A549 (cell line): ENCODE data around the gene DPPA5. TPM values are rescaled to one million over a fixed set of nuclear protein-coding genes. Genes with fewer than 3 reads are reported as not detected.

Source experiments
- ATAC-seq, 2 experiments: fragments of 200-7000 bp in 1 of 2; fragments of >200 bp in 1 of 2; cut with Nextera tagmentation in 1 of 2; cut with Tn5 transposase in 1 of 2; 3 replicates each; pipeline versions ENCODE4 v1.8.0 to v1.9.1; 2018 to 2020; ENCODE audit warnings: mild to moderate bottlenecking in 1 of 2, moderate library complexity in 1 of 2
- CTCF ChIA-PET: fragments of 300-600 bp; sonication (Branson Sonifier 250); formaldehyde crosslinking; extraction: SDS; loops from one replicate; lab custom pipeline; 2021; ENCODE audit warnings: antibody characterized with exemption, inconsistent platforms; lab: Yijun Ruan, JAX
- POLR2A ChIA-PET: fragments of 350-600 bp; formaldehyde crosslinking; extraction: SDS; loops from one replicate; lab custom pipeline; 2021; ENCODE audit warnings: antibody characterized with exemption, inconsistent platforms; lab: Yijun Ruan, JAX
- DNase-seq, 2 experiments: peaks; one replicate each; pipeline versions ENCODE4 v3.0.0 to v3.0.0-alpha.2; 2011 to 2016; ENCODE audit warnings: low read depth in 1 of 2, low spot score in 1 of 2
- FAIRE-seq: peaks from 2 replicates; lab custom pipeline; 2011; peaks lifted over from hg19 to GRCh38; lab: Jason Lieb, UNC
- H3K27ac ChIP-seq, 2 experiments: fragments of >200 bp; sonication (Bioruptor Twin); formaldehyde crosslinking; 3 replicates each; pipeline ENCODE4 v1.5.1; 2016 to 2017
- H3K4me1 ChIP-seq: fragments of >200 bp; sonication (Bioruptor Twin); formaldehyde crosslinking; 3 replicates; pipeline ENCODE4 v1.6.1; 2016
- H3K4me2 ChIP-seq: fragments of >200 bp; sonication (Bioruptor Twin); formaldehyde crosslinking; 3 replicates; pipeline ENCODE4 v1.6.1; 2016
- H3K4me3 ChIP-seq: fragments of >200 bp; sonication (Bioruptor Twin); formaldehyde crosslinking; 3 replicates; pipeline ENCODE4 v1.5.1; 2016
- H3K9me3 ChIP-seq: fragments of >200 bp; sonication (Bioruptor Twin); formaldehyde crosslinking; 3 replicates; pipeline ENCODE4 v1.6.1; 2016
- BCL3 ChIP-seq: fragments of >200 bp; sonication (Bioruptor Twin); formaldehyde crosslinking; IDR thresholded peaks from 3 replicates; pipeline ENCODE4 v1.6.1; 2016
- CEBPB ChIP-seq, 2 experiments: fragments of >200 bp in 1 of 2; sonication (Bioruptor Twin) in 1 of 2; formaldehyde crosslinking in 1 of 2; IDR thresholded peaks; 2 replicates each; pipeline ENCODE4 v1.6.1; 2012 to 2016
- CHD2 ChIP-seq: fragments of 150-350 bp; IDR thresholded peaks from 2 replicates; pipeline ENCODE4 v1.6.1; 2014; ENCODE audit warnings: low read length; ENCODE audit not compliant: partially characterized antibody
- CTCF ChIP-seq: fragments of >200 bp; sonication (Bioruptor Twin); formaldehyde crosslinking; IDR thresholded peaks from 3 replicates; pipeline ENCODE4 v1.5.1; 2016
- EHF ChIP-seq: fragments of 250-450 bp; sonication (Bioruptor Pico); IDR thresholded peaks from 2 replicates; pipeline ENCODE4 v1.5.0; 2020; ENCODE audit warnings: mild to moderate bottlenecking
- EP300 ChIP-seq, 2 experiments: fragments of >200 bp; sonication (Bioruptor Twin); formaldehyde crosslinking; IDR thresholded peaks; 2 replicates in 1 of 2; 3 replicates in 1 of 2; pipeline ENCODE4 v1.6.1; 2016 to 2017
- FOSB ChIP-seq: fragments of 250-450 bp; sonication (Bioruptor Pico); IDR thresholded peaks from 2 replicates; pipeline ENCODE4 v1.5.0; 2020; ENCODE audit warnings: mild to moderate bottlenecking, moderate library complexity
- HEYL ChIP-seq: fragments of 250-450 bp; sonication (Bioruptor Pico); IDR thresholded peaks from 2 replicates; pipeline ENCODE4 v1.8.0; 2021; ENCODE audit warnings: mild to moderate bottlenecking, moderate library complexity
- JUNB ChIP-seq: fragments of >200 bp; sonication (Bioruptor Twin); formaldehyde crosslinking; IDR thresholded peaks from 2 replicates; pipeline ENCODE4 v1.6.1; 2016
- KDM1A ChIP-seq: fragments of 200-600 bp; sonication (generic); IDR thresholded peaks from 2 replicates; pipeline ENCODE4 v1.6.1; 2016; ENCODE audit warnings: low read depth, mild to moderate bottlenecking
- KDM5A ChIP-seq: fragments of 200-600 bp; sonication (generic); IDR thresholded peaks from 2 replicates; pipeline ENCODE4 v1.6.1; 2016; ENCODE audit warnings: antibody characterized with exemption, mild to moderate bottlenecking
- MYC ChIP-seq: IDR thresholded peaks from 2 replicates; pipeline ENCODE4 v1.6.1; 2012; ENCODE audit warnings: mild to moderate bottlenecking, inconsistent platforms, low read length, improper control_type of control experiment, borderline replicate concordance
- POLR2AphosphoS2 ChIP-seq: conservative IDR thresholded peaks from 2 replicates; pipeline ENCODE4 v1.6.1; 2012; ENCODE audit warnings: low read length, improper control_type of control experiment, inconsistent platforms
- RNF2 ChIP-seq: fragments of 200-600 bp; sonication (generic); IDR thresholded peaks from 2 replicates; pipeline ENCODE4 v1.6.1; 2016; ENCODE audit warnings: low read depth, mild to moderate bottlenecking, antibody characterized with exemption, moderate library complexity, borderline replicate concordance
- TP53 ChIP-seq: fragments of 250-450 bp; sonication (Bioruptor Pico); IDR thresholded peaks from 2 replicates; pipeline ENCODE4 v1.5.0; 2021; ENCODE audit warnings: mild to moderate bottlenecking, moderate library complexity
- ZNF302 ChIP-seq: fragments of 250-450 bp; sonication (Bioruptor Pico); IDR thresholded peaks from 2 replicates; pipeline ENCODE4 v1.9.0; 2021; ENCODE audit warnings: inconsistent platforms, mild to moderate bottlenecking, moderate library complexity
- WGBS: methylation state at CpG from one replicate; pipeline ENCODE4 v1.1.6; 2017; ENCODE audit errors: missing lambda C conversion rate; 5-methylcytosine and 5-hydroxymethylcytosine counted together
- polyA plus RNA-seq, 4 experiments: library from polyadenylated mRNA; depleted of rRNA in 3 of 4; stranded (reverse); fragments of >200 nt; fragmentation: RNase III in 1 of 4; extraction: RNeasy Plus Mini Kit Qiagen cat#74134 plus additional on column Dnase treatment in 1 of 4; gene quantifications; 2 replicates in 3 of 4; 3 replicates in 1 of 4; pipeline ENCODE4 v1.2.3, GENCODE V29; 2011 to 2017
- TF ChIP-seq, protein P1 (sequence below): fragments of 200-600 bp; sonication (generic); IDR thresholded peaks from 2 replicates; pipeline ENCODE4 v1.6.1; 2016; ENCODE audit warnings: antibody characterized with exemption, mild to moderate bottlenecking, moderate library complexity
- TF ChIP-seq, protein P2 (sequence below): fragments of 250-450 bp; sonication (Bioruptor Pico); IDR thresholded peaks from 2 replicates; pipeline ENCODE4 v1.5.0; 2020; ENCODE audit warnings: low read depth, mild to moderate bottlenecking, moderate library complexity

The DPPA5 gene
- polyA plus RNA-seq, 2 of the 4 experiments (the other 2 are of a cell fraction), result not detected

DNA sequence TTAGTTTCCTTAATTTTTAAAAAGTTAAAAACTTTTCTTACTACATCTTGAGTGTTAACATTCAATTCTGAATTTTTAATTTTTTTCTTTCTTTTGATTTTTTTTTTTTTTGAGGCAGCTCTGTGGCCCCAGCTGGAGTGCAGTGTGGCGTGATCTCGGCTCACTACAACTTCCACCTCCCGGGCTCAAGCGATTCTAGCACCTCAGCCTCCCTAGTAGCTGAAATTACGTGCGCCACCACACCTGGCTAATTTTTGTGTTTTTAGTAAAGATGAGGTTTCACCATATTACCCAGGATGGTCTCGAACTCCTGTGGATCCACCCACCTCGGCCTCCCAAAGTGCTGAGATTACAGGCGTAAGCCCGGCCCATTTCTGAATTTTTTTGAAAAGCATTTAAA is 41.8 kb upstream of the DPPA5 start (continued):
- no peak for TF ChIP-seq BCL3
- no peak for TF ChIP-seq KDM1A

GRCh38 chr6:73394577-73395354 is 40.7 kb upstream of the DPPA5 start, which contains the start of gene DDX43:
Gene DDX43 (plus strand): TSS chr6:73394828. CDS start chr6:73394906, 78 bp downstream.
- Histone ChIP-seq H3K4me1 (0 out of 3 replicates have a peak, but pooled peaks cover 2% of the 10 kb centered on the region), H3K27ac (no peak within 1 kb of the TSS), H3K4me3 (no peak within 1 kb of the TSS), H3K9me3 (no peaks in the 10 kb centered on the region), H3K4me2 (no peak within 1 kb of the TSS)
- no peak for ATAC-seq
- POLR2A ChIA-PET, result no interaction called here
- no peak for FAIRE-seq
- DNase-seq, result no peak
- no peak for TF ChIP-seq CTCF
- TF ChIP-seq EP300 (IDR thresholded peaks at IDR 0.05), result no peak
- TF ChIP-seq RNF2, result no peak
- TF ChIP-seq ZNF302 (CRISPR knock-in tag), result no peak
- TF ChIP-seq CHD2, result no peak
- no peak for TF ChIP-seq EHF
- TF ChIP-seq TP53 (CRISPR knock-in tag), result no peak
- TF ChIP-seq CEBPB (IDR thresholded peaks at IDR 0.05), result no peak
- TF ChIP-seq MYC, result no peak
- TF ChIP-seq, protein P1, sequence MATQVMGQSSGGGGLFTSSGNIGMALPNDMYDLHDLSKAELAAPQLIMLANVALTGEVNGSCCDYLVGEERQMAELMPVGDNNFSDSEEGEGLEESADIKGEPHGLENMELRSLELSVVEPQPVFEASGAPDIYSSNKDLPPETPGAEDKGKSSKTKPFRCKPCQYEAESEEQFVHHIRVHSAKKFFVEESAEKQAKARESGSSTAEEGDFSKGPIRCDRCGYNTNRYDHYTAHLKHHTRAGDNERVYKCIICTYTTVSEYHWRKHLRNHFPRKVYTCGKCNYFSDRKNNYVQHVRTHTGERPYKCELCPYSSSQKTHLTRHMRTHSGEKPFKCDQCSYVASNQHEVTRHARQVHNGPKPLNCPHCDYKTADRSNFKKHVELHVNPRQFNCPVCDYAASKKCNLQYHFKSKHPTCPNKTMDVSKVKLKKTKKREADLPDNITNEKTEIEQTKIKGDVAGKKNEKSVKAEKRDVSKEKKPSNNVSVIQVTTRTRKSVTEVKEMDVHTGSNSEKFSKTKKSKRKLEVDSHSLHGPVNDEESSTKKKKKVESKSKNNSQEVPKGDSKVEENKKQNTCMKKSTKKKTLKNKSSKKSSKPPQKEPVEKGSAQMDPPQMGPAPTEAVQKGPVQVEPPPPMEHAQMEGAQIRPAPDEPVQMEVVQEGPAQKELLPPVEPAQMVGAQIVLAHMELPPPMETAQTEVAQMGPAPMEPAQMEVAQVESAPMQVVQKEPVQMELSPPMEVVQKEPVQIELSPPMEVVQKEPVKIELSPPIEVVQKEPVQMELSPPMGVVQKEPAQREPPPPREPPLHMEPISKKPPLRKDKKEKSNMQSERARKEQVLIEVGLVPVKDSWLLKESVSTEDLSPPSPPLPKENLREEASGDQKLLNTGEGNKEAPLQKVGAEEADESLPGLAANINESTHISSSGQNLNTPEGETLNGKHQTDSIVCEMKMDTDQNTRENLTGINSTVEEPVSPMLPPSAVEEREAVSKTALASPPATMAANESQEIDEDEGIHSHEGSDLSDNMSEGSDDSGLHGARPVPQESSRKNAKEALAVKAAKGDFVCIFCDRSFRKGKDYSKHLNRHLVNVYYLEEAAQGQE, result no peak
- TF ChIP-seq JUNB, result no peak
- TF ChIP-seq POLR2AphosphoS2, result no peak
- TF ChIP-seq KDM5A, result no peak
- no peak for TF ChIP-seq FOSB (CRISPR knock-in tag)
- no peak for TF ChIP-seq HEYL
- TF ChIP-seq, protein P2, sequence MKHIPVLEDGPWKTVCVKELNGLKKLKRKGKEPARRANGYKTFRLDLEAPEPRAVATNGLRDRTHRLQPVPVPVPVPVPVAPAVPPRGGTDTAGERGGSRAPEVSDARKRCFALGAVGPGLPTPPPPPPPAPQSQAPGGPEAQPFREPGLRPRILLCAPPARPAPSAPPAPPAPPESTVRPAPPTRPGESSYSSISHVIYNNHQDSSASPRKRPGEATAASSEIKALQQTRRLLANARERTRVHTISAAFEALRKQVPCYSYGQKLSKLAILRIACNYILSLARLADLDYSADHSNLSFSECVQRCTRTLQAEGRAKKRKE (CRISPR knock-in tag), result no peak
- 90% methylated on average over 53 of the region's 54 CpGs for WGBS
- CTCF ChIA-PET, result no interaction called here
